GM18519 (cell line): ENCODE measurements around the gene OR4F16.
"Not testable (repeated sequence)": the region's sequence is repeated elsewhere in the genome, so short reads cannot be mapped to it uniquely, and the experiment has no call there.

ENCODE experiments used
- ATAC-seq: cut with Tn5 transposase; IDR thresholded peaks from one replicate; pipeline ENCODE4 v1.9.1; 2021; ENCODE audit warnings: mild to moderate bottlenecking, moderate library complexity; ENCODE audit not compliant: unreplicated experiment, low FRiP score

The OR4F16 gene, protein sequence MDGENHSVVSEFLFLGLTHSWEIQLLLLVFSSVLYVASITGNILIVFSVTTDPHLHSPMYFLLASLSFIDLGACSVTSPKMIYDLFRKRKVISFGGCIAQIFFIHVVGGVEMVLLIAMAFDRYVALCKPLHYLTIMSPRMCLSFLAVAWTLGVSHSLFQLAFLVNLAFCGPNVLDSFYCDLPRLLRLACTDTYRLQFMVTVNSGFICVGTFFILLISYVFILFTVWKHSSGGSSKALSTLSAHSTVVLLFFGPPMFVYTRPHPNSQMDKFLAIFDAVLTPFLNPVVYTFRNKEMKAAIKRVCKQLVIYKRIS

GRCh38 chr1:686554-686953, at the start of gene OR4F16:
Gene OR4F16 (minus strand): TSS chr1:686654. CDS start chr1:686654, 0 bp downstream.
- not testable (repeated sequence) for ATAC-seq

DNA sequence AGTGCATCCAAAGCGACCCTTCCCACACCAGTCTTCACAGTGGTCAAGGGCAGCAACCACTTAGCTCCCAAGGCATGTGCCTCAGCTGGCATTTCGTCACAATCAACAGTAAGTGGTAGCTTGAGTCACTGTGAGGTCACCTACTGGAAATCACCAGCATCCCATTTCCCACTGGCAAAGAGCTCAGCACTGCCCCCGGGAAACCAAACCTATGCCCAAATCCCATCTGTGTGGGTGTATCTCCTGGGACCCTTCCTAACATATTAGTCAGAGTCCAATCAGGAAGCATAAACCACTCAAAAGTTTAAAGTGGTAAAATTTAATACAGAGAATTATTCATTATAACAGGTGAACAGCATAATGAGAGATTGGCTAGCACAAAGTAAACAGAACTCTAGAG, 47.2 kb upstream of the OR4F16 start:
- ATAC-seq = not testable (repeated sequence)

DNA sequence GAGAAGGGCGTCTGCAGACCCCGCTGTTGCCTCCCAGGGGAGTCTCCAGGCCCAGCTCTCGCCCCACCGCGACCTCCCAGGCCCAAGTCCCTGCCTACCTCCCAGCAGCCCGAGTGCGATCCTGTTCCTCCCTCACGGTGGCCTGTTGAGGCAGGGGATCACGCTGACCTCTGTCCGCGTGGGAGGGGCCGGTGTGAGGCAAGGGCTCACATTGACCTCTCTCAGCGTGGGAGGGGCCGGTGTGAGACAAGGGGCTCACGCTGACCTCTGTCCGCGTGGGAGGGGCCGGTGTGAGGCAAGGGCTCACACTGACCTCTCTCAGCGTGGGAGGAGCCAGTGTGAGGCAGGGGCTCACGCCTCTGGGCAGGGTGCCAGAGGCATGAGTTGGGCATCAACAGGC, 40.6 kb upstream of the OR4F16 start:
- ATAC-seq = not testable (repeated sequence)
